HL-60 (cell line): ENCODE data around the gene ORM2.

Experiments
- DNase-seq, 2 experiments: peaks; one replicate each; pipeline ENCODE4 v3.0.0-alpha.2; 2010 to 2020; ENCODE audit warnings: low read depth in 1 of 2, low spot score in 1 of 2
- H3K27ac ChIP-seq: fragments of 250-450 bp; sonication (Bioruptor Pico); replicated peaks from 2 replicates; pipeline ENCODE4 v1.5.1; 2020; ENCODE audit warnings: mild to moderate bottlenecking, moderate library complexity
- H3K27me3 ChIP-seq: fragments of 250-450 bp; sonication (Bioruptor Pico); 2 replicates; pipeline ENCODE4 v1.5.1; 2021; ENCODE audit warnings: mild to moderate bottlenecking, moderate library complexity; ENCODE audit not compliant: insufficient read depth, poor library complexity, severe bottlenecking
- H3K4me3 ChIP-seq: replicated peaks from 2 replicates; pipeline ENCODE4 v1.5.1; 2011; ENCODE audit warnings: mild to moderate bottlenecking, control low read depth, low read length; ENCODE audit not compliant: insufficient read depth
- GABPA ChIP-seq: IDR thresholded peaks from 2 replicates; pipeline ENCODE4 v1.6.1; 2012; ENCODE audit warnings: low read depth
- POLR2AphosphoS5 ChIP-seq: IDR thresholded peaks from 2 replicates; pipeline ENCODE4 v1.6.1; 2012; ENCODE audit warnings: low read depth
- SPI1 ChIP-seq: IDR thresholded peaks from 2 replicates; pipeline ENCODE4 v1.6.1; 2012; ENCODE audit warnings: low read depth, mild to moderate bottlenecking, borderline replicate concordance
- TF ChIP-seq, protein P1 (sequence below): IDR thresholded peaks from 2 replicates; pipeline ENCODE4 v1.6.1; 2012; ENCODE audit warnings: low read depth; ENCODE audit not compliant: insufficient replicate concordance
- TF ChIP-seq, protein P2 (sequence below): IDR thresholded peaks from one replicate; pipeline ENCODE4 v1.5.1; 2011; ENCODE audit warnings: low read length, control low read depth, inconsistent platforms; ENCODE audit not compliant: insufficient read depth

Gene ORM2

GRCh38 chr9:114355821-114356220, 26.2 kb downstream of the ORM2 start:
- Histone ChIP-seq H3K27me3 (no peaks in the 10 kb centered on the region), H3K27ac (no peak overlapping the region), H3K4me3 (no peak overlapping the region)
- no peak for TF ChIP-seq SPI1
- TF ChIP-seq GABPA, result no peak
- TF ChIP-seq POLR2AphosphoS5, result no peak
- TF ChIP-seq, protein P1, sequence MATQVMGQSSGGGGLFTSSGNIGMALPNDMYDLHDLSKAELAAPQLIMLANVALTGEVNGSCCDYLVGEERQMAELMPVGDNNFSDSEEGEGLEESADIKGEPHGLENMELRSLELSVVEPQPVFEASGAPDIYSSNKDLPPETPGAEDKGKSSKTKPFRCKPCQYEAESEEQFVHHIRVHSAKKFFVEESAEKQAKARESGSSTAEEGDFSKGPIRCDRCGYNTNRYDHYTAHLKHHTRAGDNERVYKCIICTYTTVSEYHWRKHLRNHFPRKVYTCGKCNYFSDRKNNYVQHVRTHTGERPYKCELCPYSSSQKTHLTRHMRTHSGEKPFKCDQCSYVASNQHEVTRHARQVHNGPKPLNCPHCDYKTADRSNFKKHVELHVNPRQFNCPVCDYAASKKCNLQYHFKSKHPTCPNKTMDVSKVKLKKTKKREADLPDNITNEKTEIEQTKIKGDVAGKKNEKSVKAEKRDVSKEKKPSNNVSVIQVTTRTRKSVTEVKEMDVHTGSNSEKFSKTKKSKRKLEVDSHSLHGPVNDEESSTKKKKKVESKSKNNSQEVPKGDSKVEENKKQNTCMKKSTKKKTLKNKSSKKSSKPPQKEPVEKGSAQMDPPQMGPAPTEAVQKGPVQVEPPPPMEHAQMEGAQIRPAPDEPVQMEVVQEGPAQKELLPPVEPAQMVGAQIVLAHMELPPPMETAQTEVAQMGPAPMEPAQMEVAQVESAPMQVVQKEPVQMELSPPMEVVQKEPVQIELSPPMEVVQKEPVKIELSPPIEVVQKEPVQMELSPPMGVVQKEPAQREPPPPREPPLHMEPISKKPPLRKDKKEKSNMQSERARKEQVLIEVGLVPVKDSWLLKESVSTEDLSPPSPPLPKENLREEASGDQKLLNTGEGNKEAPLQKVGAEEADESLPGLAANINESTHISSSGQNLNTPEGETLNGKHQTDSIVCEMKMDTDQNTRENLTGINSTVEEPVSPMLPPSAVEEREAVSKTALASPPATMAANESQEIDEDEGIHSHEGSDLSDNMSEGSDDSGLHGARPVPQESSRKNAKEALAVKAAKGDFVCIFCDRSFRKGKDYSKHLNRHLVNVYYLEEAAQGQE, result no peak
- TF ChIP-seq, protein P2, sequence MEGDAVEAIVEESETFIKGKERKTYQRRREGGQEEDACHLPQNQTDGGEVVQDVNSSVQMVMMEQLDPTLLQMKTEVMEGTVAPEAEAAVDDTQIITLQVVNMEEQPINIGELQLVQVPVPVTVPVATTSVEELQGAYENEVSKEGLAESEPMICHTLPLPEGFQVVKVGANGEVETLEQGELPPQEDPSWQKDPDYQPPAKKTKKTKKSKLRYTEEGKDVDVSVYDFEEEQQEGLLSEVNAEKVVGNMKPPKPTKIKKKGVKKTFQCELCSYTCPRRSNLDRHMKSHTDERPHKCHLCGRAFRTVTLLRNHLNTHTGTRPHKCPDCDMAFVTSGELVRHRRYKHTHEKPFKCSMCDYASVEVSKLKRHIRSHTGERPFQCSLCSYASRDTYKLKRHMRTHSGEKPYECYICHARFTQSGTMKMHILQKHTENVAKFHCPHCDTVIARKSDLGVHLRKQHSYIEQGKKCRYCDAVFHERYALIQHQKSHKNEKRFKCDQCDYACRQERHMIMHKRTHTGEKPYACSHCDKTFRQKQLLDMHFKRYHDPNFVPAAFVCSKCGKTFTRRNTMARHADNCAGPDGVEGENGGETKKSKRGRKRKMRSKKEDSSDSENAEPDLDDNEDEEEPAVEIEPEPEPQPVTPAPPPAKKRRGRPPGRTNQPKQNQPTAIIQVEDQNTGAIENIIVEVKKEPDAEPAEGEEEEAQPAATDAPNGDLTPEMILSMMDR, result no peak
- DNase-seq, result no peak

DNA sequence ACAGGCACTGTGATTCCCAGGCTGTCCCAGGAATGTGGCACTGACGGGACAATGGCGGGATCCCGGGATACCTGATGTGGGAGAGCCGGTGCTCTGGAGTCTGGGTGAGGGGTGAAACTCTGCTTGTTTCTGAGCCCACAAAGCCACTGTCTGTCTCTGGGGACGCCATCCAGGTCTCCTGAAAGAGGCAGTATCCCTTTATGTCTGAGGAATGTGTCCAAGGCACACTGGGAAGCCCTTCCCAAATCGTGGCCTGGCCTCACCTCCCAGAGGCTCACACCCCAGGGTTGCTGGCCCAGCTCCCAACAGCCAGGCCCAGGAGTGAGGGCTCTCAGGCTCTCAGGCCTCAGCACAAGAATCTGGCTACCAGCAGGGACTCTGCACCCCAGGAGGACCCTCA, 27.1 kb downstream of the ORM2 start:
- no peak overlapping the region for H3K4me3 ChIP-seq
- TF ChIP-seq GABPA, result no peak
- TF ChIP-seq SPI1, result no peak
- TF ChIP-seq, protein P2, result no peak
- no peak for TF ChIP-seq POLR2AphosphoS5
- TF ChIP-seq, protein P1, result no peak

GRCh38 chr9:114357360-114357759, 27.7 kb downstream of the ORM2 start:
- DNase-seq, result no peak
- Histone ChIP-seq H3K27me3 (no peaks in the 10 kb centered on the region), H3K4me3 (no peak overlapping the region), H3K27ac (no peak overlapping the region)
- no peak for TF ChIP-seq SPI1
- TF ChIP-seq POLR2AphosphoS5, result no peak
- no peak for TF ChIP-seq GABPA
- TF ChIP-seq, protein P1, result no peak
- TF ChIP-seq, protein P2, result no peak

More for the DNA sequence above, 27.1 kb downstream of the ORM2 start:
- H3K27me3 ChIP-seq, result no peaks in the 10 kb centered on the region
- no peak for DNase-seq
- no peak overlapping the region for H3K27ac ChIP-seq
